ENCODE data around the gene PTPMT1.
A peak's percentile ranks its signal among the peaks of the same experiment; 100 is the strongest.

The PTPMT1 gene

GRCh38 chr11:47589977-47590861 lies 24.8 kb downstream of the PTPMT1 start:
- in situ Hi-C loops (cut with HindIII; ENCODE audit: low pct_unique_long_range_greater_than_20kb, low sequenced_read_pairs) = no loop called here
- no peak for DNase-seq (ENCODE audit: low read depth in 1 of 2, low spot score in 1 of 2)
- TF ChIP-seq JUND (IDR thresholded peaks at IDR 0.05; ENCODE audit: low read depth) = no peak

- DNase-seq (ENCODE audit: low read depth in 1 of 2, low spot score in 1 of 2) = no peak
- in situ Hi-C loops (cut with HindIII; ENCODE audit: low pct_unique_long_range_greater_than_20kb, low sequenced_read_pairs) = no loop called here
- TF ChIP-seq JUND (IDR thresholded peaks at IDR 0.05; ENCODE audit: low read depth) = no peak
Measured at GRCh38 chr11:47591764-47592163, 26.4 kb downstream of the PTPMT1 start.

GRCh38 chr11:47592251-47592650 lies 26.9 kb downstream of the PTPMT1 start:
- no peak for DNase-seq (ENCODE audit: low read depth in 1 of 2, low spot score in 1 of 2)
- in situ Hi-C loops (cut with HindIII; ENCODE audit: low pct_unique_long_range_greater_than_20kb, low sequenced_read_pairs) = no loop called here
- TF ChIP-seq JUND (IDR thresholded peaks at IDR 0.05; ENCODE audit: low read depth) = no peak

- DNase-seq (ENCODE audit: low read depth in 1 of 2, low spot score in 1 of 2) = no peak
- no peak for TF ChIP-seq JUND (IDR thresholded peaks at IDR 0.05; ENCODE audit: low read depth)
- in situ Hi-C loops (cut with HindIII; ENCODE audit: low pct_unique_long_range_greater_than_20kb, low sequenced_read_pairs) = no loop called here
Measured at GRCh38 chr11:47592970-47593369, 27.6 kb downstream of the PTPMT1 start.

- DNase-seq (ENCODE audit: low read depth in 1 of 2, low spot score in 1 of 2) = no peak
- no peak for TF ChIP-seq JUND (IDR thresholded peaks at IDR 0.05; ENCODE audit: low read depth)
- in situ Hi-C loops (cut with HindIII; ENCODE audit: low pct_unique_long_range_greater_than_20kb, low sequenced_read_pairs) = no loop called here
Measured at GRCh38 chr11:47593492-47593933, 28.1 kb downstream of the PTPMT1 start.

GRCh38 chr11:47593934-47594855 lies 28.8 kb downstream of the PTPMT1 start, which contains the start of gene C1QTNF4:
C1QTNF4 (minus strand) TSS chr11:47594411; CDS start chr11:47590810, 3,601 bp downstream.
- no peak for DNase-seq (ENCODE audit: low read depth in 1 of 2, low spot score in 1 of 2)
- in situ Hi-C loops (cut with HindIII; ENCODE audit: low pct_unique_long_range_greater_than_20kb, low sequenced_read_pairs) = no loop called here

GRCh38 chr11:47595029-47595428 lies 29.6 kb downstream of the PTPMT1 start:
- in situ Hi-C loops (cut with HindIII; ENCODE audit: low pct_unique_long_range_greater_than_20kb, low sequenced_read_pairs) = no loop called here
- no peak for TF ChIP-seq JUND (IDR thresholded peaks at IDR 0.05; ENCODE audit: low read depth)
- DNase-seq (ENCODE audit: low read depth in 1 of 2, low spot score in 1 of 2) = no peak

More at GRCh38 chr11:47593934-47594855, 28.8 kb downstream of the PTPMT1 start, which contains the start of gene C1QTNF4:
- TF ChIP-seq JUND (IDR thresholded peaks at IDR 0.05; ENCODE audit: low read depth) = no peak

GRCh38 chr11:47595967-47596366 lies 30.6 kb downstream of the PTPMT1 start:
- no peak for TF ChIP-seq JUND (IDR thresholded peaks at IDR 0.05; ENCODE audit: low read depth)
- in situ Hi-C loops (cut with HindIII; ENCODE audit: low pct_unique_long_range_greater_than_20kb, low sequenced_read_pairs) = no loop called here
- no peak for DNase-seq (ENCODE audit: low read depth in 1 of 2, low spot score in 1 of 2)

- in situ Hi-C loops (cut with HindIII; ENCODE audit: low pct_unique_long_range_greater_than_20kb, low sequenced_read_pairs) = no loop called here
Measured at GRCh38 chr11:47599902-47600301, 34.5 kb downstream of the PTPMT1 start.

GRCh38 chr11:47603295-47603694 lies 37.9 kb downstream of the PTPMT1 start:
- DNase-seq (ENCODE audit: low read depth in 1 of 2, low spot score in 1 of 2) = no peak
- TF ChIP-seq JUND (IDR thresholded peaks at IDR 0.05; ENCODE audit: low read depth) = no peak
- in situ Hi-C loops (cut with HindIII; ENCODE audit: low pct_unique_long_range_greater_than_20kb, low sequenced_read_pairs) = no loop called here

More at GRCh38 chr11:47599902-47600301, 34.5 kb downstream of the PTPMT1 start:
- no peak for TF ChIP-seq JUND (IDR thresholded peaks at IDR 0.05; ENCODE audit: low read depth)
- DNase-seq (ENCODE audit: low read depth in 1 of 2, low spot score in 1 of 2) = peak in 1 of 2 experiments; percentile 20

- no peak for TF ChIP-seq JUND (IDR thresholded peaks at IDR 0.05; ENCODE audit: low read depth)
- in situ Hi-C loops (cut with HindIII; ENCODE audit: low pct_unique_long_range_greater_than_20kb, low sequenced_read_pairs) = no loop called here
- DNase-seq (ENCODE audit: low read depth in 1 of 2, low spot score in 1 of 2) = no peak
Measured at GRCh38 chr11:47605921-47606320, 40.5 kb downstream of the PTPMT1 start.

GRCh38 chr11:47606731-47607130 lies 41.3 kb downstream of the PTPMT1 start:
- no peak for TF ChIP-seq JUND (IDR thresholded peaks at IDR 0.05; ENCODE audit: low read depth)
- in situ Hi-C loops (cut with HindIII; ENCODE audit: low pct_unique_long_range_greater_than_20kb, low sequenced_read_pairs) = no loop called here
- no peak for DNase-seq (ENCODE audit: low read depth in 1 of 2, low spot score in 1 of 2)
